ENCODE measurements around the gene HFE. TPM values are rescaled to one million over a fixed set of nuclear protein-coding genes. Genes with fewer than 3 reads are reported as not detected.
"Not testable (repeated sequence)": the region's sequence is repeated elsewhere in the genome, so short reads cannot be mapped to it uniquely, and the experiment has no call there.

The HFE gene
- total RNA-seq, 1 donor from 2014 or later, result 1.7 TPM

GRCh38 chr6:26068036-26068435 lies 19.2 kb upstream of the HFE start:
- no peak overlapping the region for H3K4me3 Mint-ChIP-seq
- no peaks in the 10 kb centered on the region for H3K27me3 Mint-ChIP-seq (ENCODE audit: low read depth)
- H3K9me3 Mint-ChIP-seq, result no peaks in the 10 kb centered on the region
- no peak for DNase-seq (ENCODE audit: low read depth, low spot score)
- peaks cover 12% of the 10 kb centered on the region for H3K4me1 Mint-ChIP-seq
- TF ChIP-seq CTCF (conservative IDR thresholded peaks at IDR 0.05), result no peak
- no peaks in the 10 kb centered on the region for H3K36me3 Mint-ChIP-seq (ENCODE audit: low read depth)
- no peak overlapping the region for H3K27ac Mint-ChIP-seq (ENCODE audit: unreplicated experiment)

- DNase-seq (ENCODE audit: low read depth, low spot score), result no peak
- no peak overlapping the region for H3K27ac Mint-ChIP-seq (ENCODE audit: unreplicated experiment)
- H3K4me3 Mint-ChIP-seq, result no peak overlapping the region
- H3K27me3 Mint-ChIP-seq (ENCODE audit: low read depth), result no peaks in the 10 kb centered on the region
- no peak for TF ChIP-seq CTCF (conservative IDR thresholded peaks at IDR 0.05)
- no peaks in the 10 kb centered on the region for H3K36me3 Mint-ChIP-seq (ENCODE audit: low read depth)
- H3K4me1 Mint-ChIP-seq, result peaks cover 1% of the 10 kb centered on the region
- H3K9me3 Mint-ChIP-seq, result no peaks in the 10 kb centered on the region
Measured at GRCh38 chr6:26071135-26071534, 16.1 kb upstream of the HFE start.

- TF ChIP-seq CTCF (conservative IDR thresholded peaks at IDR 0.05), result no peak
- Mint-ChIP-seq H3K9me3 (no peaks in the 10 kb centered on the region), H3K27ac (ENCODE audit: unreplicated experiment) (no peak overlapping the region), H3K4me1 (no peaks in the 10 kb centered on the region), H3K27me3 (ENCODE audit: low read depth) (no peaks in the 10 kb centered on the region), H3K4me3 (no peak overlapping the region), H3K36me3 (ENCODE audit: low read depth) (no peaks in the 10 kb centered on the region)
- DNase-seq (ENCODE audit: low read depth, low spot score), result no peak
Measured at GRCh38 chr6:26075063-26075717, 12.0 kb upstream of the HFE start.

GRCh38 chr6:26078066-26078465 lies 9.2 kb upstream of the HFE start:
- H3K27ac Mint-ChIP-seq (ENCODE audit: unreplicated experiment); DNase-seq (ENCODE audit: low read depth, low spot score); H3K36me3 Mint-ChIP-seq (ENCODE audit: low read depth); H3K4me3 Mint-ChIP-seq; H3K27me3 Mint-ChIP-seq (ENCODE audit: low read depth); H3K9me3 Mint-ChIP-seq; H3K4me1 Mint-ChIP-seq: not testable (repeated sequence)

- H3K27me3 Mint-ChIP-seq (ENCODE audit: low read depth); H3K27ac Mint-ChIP-seq (ENCODE audit: unreplicated experiment); H3K36me3 Mint-ChIP-seq (ENCODE audit: low read depth); H3K9me3 Mint-ChIP-seq; H3K4me1 Mint-ChIP-seq; DNase-seq (ENCODE audit: low read depth, low spot score); H3K4me3 Mint-ChIP-seq: not testable (repeated sequence)
Measured at GRCh38 chr6:26081096-26081495, 6.1 kb upstream of the HFE start.

GRCh38 chr6:26086211-26086610 lies 1.0 kb upstream of the HFE start:
- no peaks in the 10 kb centered on the region for H3K27me3 Mint-ChIP-seq (ENCODE audit: low read depth)
- H3K9me3 Mint-ChIP-seq, result peaks cover 7% of the 10 kb centered on the region
- peaks cover 17% of the 10 kb centered on the region for H3K4me1 Mint-ChIP-seq
- no peak for TF ChIP-seq CTCF (conservative IDR thresholded peaks at IDR 0.05)
- peak overlapping the region; percentile 34 for H3K4me3 Mint-ChIP-seq
- DNase-seq (ENCODE audit: low read depth, low spot score), result no peak
- peaks cover 3% of the 10 kb centered on the region for H3K36me3 Mint-ChIP-seq (ENCODE audit: low read depth)
- H3K27ac Mint-ChIP-seq (ENCODE audit: unreplicated experiment), result no peak overlapping the region

Measured in neural crest cell (in vitro differentiated cells).